Fibroblast of upper back skin (primary cell): ENCODE results near the gene COL18A1.

ENCODE experiments used
- DNase-seq: peaks from one replicate; pipeline ENCODE4 v3.0.0-alpha.2; 2013

The COL18A1 gene

GRCh38 chr21:45403133-45403824 is 1.7 kb upstream of the COL18A1 start:
- no peak for DNase-seq

DNA sequence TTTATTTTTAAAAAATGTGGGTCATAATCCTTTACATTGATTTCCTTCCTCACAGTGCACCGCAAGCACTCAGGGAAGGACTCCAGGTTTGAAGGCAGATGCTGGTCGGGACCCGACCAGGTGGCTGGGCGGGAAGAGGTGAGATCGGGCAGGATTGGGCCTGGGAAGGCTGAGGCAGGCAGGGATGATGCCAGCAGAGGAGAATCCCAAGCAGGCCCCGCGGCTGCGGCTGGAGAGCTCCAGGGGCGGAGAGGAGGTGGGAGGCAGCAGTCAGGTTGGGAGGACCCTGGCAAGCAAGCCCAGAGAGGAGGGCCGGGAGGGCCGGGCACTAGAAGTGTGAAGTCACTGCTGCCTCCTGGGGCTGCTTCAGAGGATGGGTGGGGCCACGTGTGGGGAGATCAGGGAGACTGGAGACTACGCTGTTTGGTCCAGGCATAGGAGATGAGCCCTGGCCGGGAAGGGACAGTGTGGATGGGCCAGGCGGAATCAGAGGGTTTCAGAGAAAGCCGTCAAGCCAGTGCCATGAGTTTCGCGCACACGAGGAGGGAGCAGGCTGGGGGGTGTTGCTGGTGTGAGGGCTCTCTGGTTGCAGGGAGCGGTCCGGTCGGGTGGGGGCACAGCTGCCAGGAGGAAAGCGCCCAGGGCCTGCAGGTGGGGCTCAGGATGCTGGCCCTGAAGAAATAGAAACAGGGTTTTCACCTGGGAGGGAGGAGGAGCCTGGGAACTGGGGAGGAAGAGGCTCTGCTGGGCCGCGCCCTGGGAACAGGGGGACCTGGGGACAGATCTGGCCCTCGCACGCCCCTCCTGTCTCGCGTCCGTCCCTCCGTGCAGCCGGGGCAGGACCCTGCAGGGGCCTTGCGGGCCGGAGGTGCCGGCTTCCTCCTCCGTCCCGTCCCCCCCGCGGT is 888 bp upstream of the COL18A1 start:
- DNase-seq: peak; percentile 15

GRCh38 chr21:45405271-45405818 is 380 bp downstream of the COL18A1 start:
- DNase-seq: no peak

DNA sequence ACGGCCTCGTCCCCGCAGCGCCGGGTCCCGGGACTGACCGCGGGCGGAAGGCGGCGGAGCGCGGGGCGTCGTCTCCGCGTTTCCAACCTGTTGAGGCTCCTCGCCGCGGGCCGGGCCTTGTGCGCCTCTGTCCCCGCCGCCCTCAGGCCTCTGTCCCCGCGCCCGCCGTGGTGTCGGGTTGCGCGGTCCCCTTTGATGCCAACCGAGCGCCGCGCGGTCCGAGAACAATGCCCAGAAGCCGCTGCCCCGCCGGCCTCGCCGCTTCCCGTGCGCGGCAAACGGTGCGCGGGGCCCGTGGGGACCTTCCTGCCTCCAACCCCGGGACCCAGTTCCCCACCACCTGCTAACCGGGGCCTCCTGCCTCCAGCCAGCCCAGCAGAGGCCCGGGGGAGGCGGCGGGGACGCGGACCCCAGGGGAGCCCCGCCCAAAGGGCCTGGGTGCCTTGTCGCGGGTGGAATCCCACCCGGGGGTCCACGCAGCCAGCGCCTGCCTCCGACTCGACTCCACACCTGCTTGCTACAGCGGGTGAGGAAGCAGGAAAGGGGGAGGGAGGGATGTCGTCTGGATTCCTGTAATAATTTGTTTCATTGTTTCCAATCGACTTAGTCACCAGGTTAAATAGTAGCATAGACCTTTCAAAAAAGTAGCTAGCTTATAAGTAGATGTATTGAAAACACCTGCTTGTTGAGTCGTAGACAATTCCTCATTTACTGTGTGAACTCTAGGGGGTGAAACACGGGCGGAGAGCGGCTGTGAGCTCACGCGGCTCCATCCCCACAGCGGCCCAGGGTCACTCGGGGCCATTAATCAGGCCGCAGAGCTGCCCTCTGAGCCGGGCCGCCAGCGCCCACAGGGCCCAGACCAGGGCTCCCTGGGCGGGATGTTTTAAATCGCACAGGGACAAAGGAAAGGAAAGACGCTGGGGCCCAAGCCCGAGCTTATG is 1.1 kb downstream of the COL18A1 start:
- DNase-seq: no peak

- no peak for DNase-seq
Measured at GRCh38 chr21:45406801-45407628, 2.0 kb downstream of the COL18A1 start.

- no peak for DNase-seq
Measured at GRCh38 chr21:45407629-45408247, 2.8 kb downstream of the COL18A1 start.

DNA sequence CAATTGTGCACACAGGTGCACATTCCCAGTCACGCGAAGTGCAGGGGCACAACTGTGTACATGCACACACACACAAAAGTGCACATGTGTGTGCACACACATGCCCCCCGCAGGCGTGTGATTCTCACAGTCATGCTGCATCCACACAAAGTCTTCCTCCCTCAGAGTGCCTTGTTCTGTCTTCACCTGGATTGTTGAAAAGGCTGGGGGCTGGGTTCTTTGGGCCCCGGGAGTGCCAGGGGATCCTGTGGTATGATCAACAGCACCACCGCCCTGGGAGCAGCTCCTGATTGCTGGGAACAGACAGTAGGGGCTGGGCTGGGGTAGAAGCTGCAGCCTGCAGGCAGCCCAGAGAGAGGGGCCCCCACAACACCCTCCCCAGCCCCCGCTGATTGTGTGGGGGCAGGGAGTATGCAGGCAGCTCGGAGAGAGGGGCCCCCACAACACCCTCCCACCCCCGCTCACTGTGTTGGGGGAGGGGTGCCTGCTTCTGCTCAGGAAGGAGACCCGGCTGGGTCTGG is 3.4 kb downstream of the COL18A1 start:
- DNase-seq: no peak

- DNase-seq: no peak
Measured at GRCh38 chr21:45408801-45409261, 3.9 kb downstream of the COL18A1 start.

GRCh38 chr21:45409466-45410150 is 4.6 kb downstream of the COL18A1 start:
- DNase-seq: peak; percentile 38

DNA sequence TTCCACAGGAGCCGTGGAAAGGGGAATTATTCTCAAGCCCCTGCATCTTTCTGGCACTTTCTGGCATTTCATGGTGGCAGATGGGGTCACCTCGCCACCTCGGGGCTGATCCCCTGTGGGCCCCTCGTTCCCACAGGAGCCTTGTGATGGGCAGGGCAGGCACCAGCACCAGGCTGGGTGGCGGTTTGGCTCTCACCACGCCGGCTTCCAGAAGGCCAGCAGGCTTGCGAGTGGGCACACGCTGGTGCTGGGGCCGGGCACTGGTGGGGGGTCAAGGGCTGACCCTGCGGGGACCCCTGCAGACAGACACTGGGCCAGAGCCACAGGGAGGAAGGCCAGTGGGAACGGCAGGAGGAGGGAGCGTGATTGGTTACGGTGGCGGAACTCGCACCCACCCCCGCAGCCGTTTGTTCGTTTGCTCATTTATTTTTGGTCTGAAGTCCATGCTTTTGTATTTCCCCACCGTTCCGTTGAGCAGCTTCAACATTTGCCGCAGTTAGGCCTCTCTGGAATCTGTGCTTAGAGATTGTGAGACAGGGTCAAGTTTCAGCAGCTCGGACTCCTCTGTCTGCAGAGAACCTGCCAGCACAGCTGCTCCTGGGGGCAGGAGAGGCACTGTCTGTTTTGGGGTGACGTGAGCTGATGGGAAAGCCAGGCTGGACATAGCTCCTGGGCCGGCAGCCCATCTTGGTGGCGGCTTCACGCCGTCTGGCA is 5.3 kb downstream of the COL18A1 start:
- no peak for DNase-seq

DNA sequence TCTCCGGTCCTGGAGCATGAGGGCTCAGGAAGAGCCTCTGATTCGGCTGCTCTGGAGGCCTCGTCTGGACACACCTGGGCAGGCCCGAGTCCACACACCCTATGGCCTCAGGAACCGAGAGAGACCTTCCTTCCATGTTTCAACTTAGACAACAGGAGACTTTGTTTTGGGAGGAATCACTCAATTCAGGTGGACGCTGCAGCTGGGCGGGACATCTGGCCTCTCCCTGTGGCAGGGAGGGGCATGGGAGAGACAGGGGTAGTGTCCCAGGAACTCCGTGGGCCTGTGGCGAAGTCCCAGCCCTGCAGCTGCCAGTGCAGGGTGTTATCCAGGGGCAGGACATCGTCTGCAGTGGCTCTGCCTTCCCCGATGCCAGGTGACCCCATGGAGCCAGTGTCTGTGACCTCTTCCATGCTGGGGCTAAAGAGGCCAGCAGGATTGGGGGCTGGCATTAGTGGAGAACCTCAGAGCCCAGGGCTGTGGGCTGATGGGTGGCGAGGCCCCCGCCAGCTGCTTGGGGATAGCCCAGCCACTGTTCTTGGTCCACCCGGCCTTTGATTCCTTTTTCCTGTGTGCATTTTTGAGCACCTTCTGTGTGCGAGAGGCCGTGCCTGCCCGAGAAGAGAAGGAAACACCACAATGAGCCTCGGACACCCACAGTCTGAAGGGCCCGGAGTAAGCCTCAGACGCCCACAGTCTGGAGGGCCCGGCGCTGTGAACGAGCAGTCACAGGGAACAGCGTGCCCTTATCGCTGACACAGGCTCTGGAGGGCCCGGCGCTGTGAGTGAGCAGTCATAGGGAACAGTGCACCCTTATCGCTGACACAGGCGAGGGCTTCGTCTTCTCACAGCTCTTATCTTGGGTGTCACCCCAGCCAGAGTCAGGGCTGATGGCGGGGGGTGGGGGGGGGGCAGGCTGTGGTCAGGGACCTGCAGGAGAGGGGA is 6.2 kb downstream of the COL18A1 start:
- DNase-seq: no peak

- DNase-seq: no peak
Measured at GRCh38 chr21:45411810-45412206, 6.8 kb downstream of the COL18A1 start.

- DNase-seq: no peak
Measured at GRCh38 chr21:45412491-45412890, 7.5 kb downstream of the COL18A1 start.

DNA sequence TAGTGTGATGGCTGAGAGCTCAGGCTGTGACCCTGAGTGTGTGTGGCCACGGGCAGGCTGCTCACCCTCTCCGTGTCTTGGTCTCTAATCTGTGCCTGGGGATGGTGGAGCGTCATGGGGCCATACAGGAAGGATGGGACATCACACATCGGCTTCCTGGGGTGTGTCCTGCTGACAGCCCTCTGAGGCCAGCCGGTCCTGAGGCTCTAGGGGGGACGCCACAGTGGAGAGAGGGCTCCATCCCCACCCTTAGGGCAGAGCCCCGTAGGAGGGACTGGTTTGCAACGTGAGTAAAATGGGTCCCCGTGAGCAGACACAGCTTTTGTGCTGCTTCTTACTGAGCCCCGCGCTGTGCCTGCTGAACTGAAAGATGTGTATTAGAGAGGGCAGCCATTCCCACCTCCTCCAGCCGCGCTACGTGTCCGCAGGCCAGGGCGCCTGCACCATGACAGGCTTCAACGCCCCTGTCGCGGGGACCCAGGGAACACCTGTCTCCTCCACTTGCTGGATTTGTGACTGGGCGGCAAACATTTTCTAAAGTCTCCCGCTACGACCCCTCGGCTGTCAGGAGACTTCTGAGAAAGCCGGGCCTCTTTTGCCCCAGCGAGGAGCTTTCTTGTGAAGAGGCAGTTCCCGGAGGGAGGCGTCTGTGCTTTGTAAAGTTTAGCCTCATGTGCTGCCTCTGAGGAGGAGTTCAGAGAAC is 8.1 kb downstream of the COL18A1 start:
- DNase-seq: no peak

DNA sequence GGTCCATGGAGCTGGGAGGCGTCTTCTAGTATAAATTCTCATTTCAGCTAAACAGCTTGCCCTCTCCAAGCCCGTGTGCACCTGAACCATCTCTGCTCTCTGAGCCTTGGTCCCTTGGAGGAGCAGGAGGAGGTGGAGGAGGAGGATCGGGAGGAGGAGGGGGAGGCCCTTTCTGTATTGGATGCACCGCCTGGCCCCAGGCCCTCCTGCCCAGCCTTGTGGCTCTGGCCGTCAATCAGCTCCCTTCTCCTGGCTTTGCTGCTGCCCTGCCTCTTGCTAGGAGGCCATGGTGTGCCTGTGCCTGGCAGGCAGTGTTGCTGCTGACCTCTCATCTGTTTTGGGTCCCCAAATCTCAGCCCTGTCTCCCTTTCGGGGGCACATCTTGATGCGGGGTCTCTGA is 9.0 kb downstream of the COL18A1 start:
- DNase-seq: no peak

- DNase-seq: no peak
Measured at GRCh38 chr21:45414396-45415187, 9.6 kb downstream of the COL18A1 start.
